K562 (cell line): Measurements from ENCODE around the gene ACADVL. TPM values are rescaled to one million over a fixed set of nuclear protein-coding genes. Genes with fewer than 3 reads are reported as not detected.

Experiments used
- E2F5 ChIP-seq: sonication (generic); formaldehyde crosslinking; IDR thresholded peaks from 2 replicates; pipeline ENCODE4 v1.8.0; 2022; ENCODE audit warnings: mild to moderate bottlenecking, missing genetic modification reagents
- E2F6 ChIP-seq, 2 experiments: IDR thresholded peaks; 2 replicates each; pipeline ENCODE4 v1.6.1; 2011; ENCODE audit warnings: borderline replicate concordance in 1 of 2, control low read depth in 1 of 2, low read depth in 1 of 2, low read length in 1 of 2, mild to moderate bottlenecking in 1 of 2, mixed read lengths in 1 of 2, moderate library complexity in 1 of 2; ENCODE audit not compliant: insufficient read depth in 1 of 2, insufficient read length in 1 of 2, poor library complexity in 1 of 2, severe bottlenecking in 1 of 2; ENCODE audit errors: extremely low read depth in 1 of 2
- HNRNPL ChIP-seq: fragments of 200-400 bp; formaldehyde crosslinking; IDR thresholded peaks from 2 replicates; pipeline ENCODE4 v1.6.1; 2017; ENCODE audit warnings: low read depth, mild to moderate bottlenecking, low read length
- USF2 ChIP-seq: sonication (generic); formaldehyde crosslinking; IDR thresholded peaks from 2 replicates; pipeline ENCODE4 v1.5.0; 2020; ENCODE audit warnings: missing genetic modification reagents
- ZBTB40 ChIP-seq, 2 experiments: fragments of 450-650 bp in 1 of 2; sonication (generic) in 1 of 2; formaldehyde crosslinking in 1 of 2; IDR thresholded peaks; 2 replicates each; pipeline versions ENCODE4 v1.7.1 to v1.9.0; 2016 to 2022; ENCODE audit warnings: inconsistent platforms in 1 of 2, mild to moderate bottlenecking in 1 of 2, missing genetic modification reagents in 1 of 2
- ZNF408 ChIP-seq: fragments of 250-450 bp; sonication (Bioruptor Pico); IDR thresholded peaks from 2 replicates; pipeline ENCODE4 v1.4.0; 2020; ENCODE audit warnings: low read depth, mild to moderate bottlenecking, moderate library complexity
- polyA plus RNA-seq, 8 experiments: library from polyadenylated mRNA; depleted of rRNA in 4 of 8; stranded (reverse) in 5 of 8; unstranded in 3 of 8; fragments of >200 nt; fragmentation: Nextera tagmentation in 2 of 8; fragmentation: Illumina TruSeq in 1 of 8; extraction: Ambion mirVana in 2 of 8; extraction: Trizol in 1 of 8; gene quantifications; 2 replicates each; pipeline versions ENCODE4 v1.2.1 to v1.2.3, GENCODE V29; 2011 to 2014; ENCODE audit warnings: inconsistent platforms in 1 of 8, missing spikeins in 1 of 8
- total RNA-seq, 7 experiments: library from RNA; depleted of rRNA in 6 of 7; stranded (reverse); fragments of >200 nt in 6 of 7; fragmentation: Illumina TruSeq in 2 of 7; extraction: Trizol in 2 of 7; gene quantifications; 2 replicates each; pipeline versions ENCODE4 v1.2.1 to v1.2.3, GENCODE V29; 2011 to 2021; ENCODE audit warnings: low replicate concordance in 1 of 7

ACADVL gene
- total and polyA plus RNA-seq, 9 of the 15 experiments (the other 6 are each of a cell fraction or from before 2014, with no cell fraction given), result 25.5 to 449 (median 214) TPM

GRCh38 chr17:7254511-7254910 is 34.8 kb downstream of the ACADVL start (continued):
- TF ChIP-seq ZBTB40 (IDR thresholded peaks at IDR 0.05) (no peak), ZBTB40 (CRISPR knock-in tag; IDR thresholded peaks at IDR 0.05) (no peak), HNRNPL (no peak), ZNF408 (CRISPR knock-in tag) (no peak), USF2 (no peak), E2F6 (IDR thresholded peaks at IDR 0.05; ENCODE audit: borderline replicate concordance in 1 of 2, extremely low read depth in 1 of 2, insufficient read depth in 1 of 2, insufficient read length in 1 of 2, low read depth in 1 of 2, low read length in 1 of 2, poor library complexity in 1 of 2, severe bottlenecking in 1 of 2) (no peak), E2F5 (CRISPR knock-in tag) (no peak)
